ENCODE measurements around the gene EXOC4.

GRCh38 chr7:134009314-134010110 lies 756.6 kb downstream of the EXOC4 start:
- TF ChIP-seq CTCF (IDR thresholded peaks at IDR 0.05) (no peak), POLR2A (IDR thresholded peaks at IDR 0.05) (no peak), POLR2AphosphoS5 (IDR thresholded peaks at IDR 0.05) (no peak)
